ENCODE measurements around the gene C1D. TPM values are rescaled to one million over a fixed set of nuclear protein-coding genes. Genes with fewer than 3 reads are reported as not detected.

The C1D gene
- 10 to 100 TPM; 18.7 to 50.5 (median 26.1) TPM for total RNA-seq
- polyA plus RNA-seq, result 10 to 100 TPM; 15.2 to 30.7 (median 23.2) TPM
- long read RNA-seq, donor 1, transcript C1D-204 (5 exons, 736 nt), result major isoform, 21 of 49 reads
- long read RNA-seq, donor 1, transcript C1D-201 (5 exons, 2,233 nt), result minor isoform, 8 of 49 reads
- long read RNA-seq, donor 1, partial matches to known transcripts, result 13 of 49 reads
- long read RNA-seq, donor 1, other reads (novel, unspliced or antisense), result 5 of 49 reads
- long read RNA-seq, donor 2, transcript C1D-201 (5 exons, 2,233 nt), result minor isoform, 16 of 74 reads
- long read RNA-seq, donor 2, transcript C1D-204 (5 exons, 736 nt), result major isoform, 35 of 74 reads
- long read RNA-seq, donor 2, partial matches to known transcripts, result 10 of 74 reads
- long read RNA-seq, donor 2, other reads (novel, unspliced or antisense), result 13 of 74 reads

- peak within 1 kb of the TSS; percentile 54 to 88 (median 74) for H3K4me3 ChIP-seq
- H3K27me3 ChIP-seq (replicated peaks in 1 of 7), result no peaks in the 10 kb centered on the region
- peaks cover 10 to 56% (median 49%) of the 10 kb centered on the region in 6 donors for H3K4me1 ChIP-seq
- WGBS, 5 donors, result 0 to 1% (median 1%) methylated on average over 34 of the region's 34 CpGs
- intact Hi-C loops (cut with DNase I; ENCODE audit: low total_unique reads), result no loop called here
- H3K9me3 ChIP-seq, result no peaks in the 10 kb centered on the region
- TF ChIP-seq POLR2A (IDR thresholded peaks at IDR 0.05), result no peak
- TF ChIP-seq CTCF (IDR thresholded peaks at IDR 0.05 in 8 of 11, conservative IDR thresholded peaks at IDR 0.05 in 3 of 11), result no peak
- TF ChIP-seq POLR2AphosphoS5 (IDR thresholded peaks at IDR 0.05), result peak; percentile 93 to 96 (median 93)
- peak; percentile 98 for DNase-seq
- H3K27ac ChIP-seq, result peak within 1 kb of the TSS; percentile 80 to 93 (median 91)
- H3K36me3 ChIP-seq, result peaks cover 0 to 5% (median 0%) of the 10 kb centered on the region in 6 donors
Observed at GRCh38 chr2:68062680-68063387, at the start of gene C1D. C1D (minus strand) TSS chr2:68063004; CDS start chr2:68047310, 15,694 bp downstream.

GRCh38 chr2:68110102-68110501 lies 47.3 kb upstream of the C1D start:
- 53 to 74% (median 58%) methylated on average over 3 of the region's 3 CpGs for WGBS, 5 donors
- no peak for TF ChIP-seq POLR2A (IDR thresholded peaks at IDR 0.05)
- TF ChIP-seq CTCF (IDR thresholded peaks at IDR 0.05 in 8 of 11, conservative IDR thresholded peaks at IDR 0.05 in 3 of 11), result no peak
- H3K4me1 ChIP-seq, result peaks cover 0 to 5% (median 0%) of the 10 kb centered on the region in 6 donors

GRCh38 chr2:68108120-68108519 lies 45.3 kb upstream of the C1D start:
- no peak for TF ChIP-seq POLR2AphosphoS5 (IDR thresholded peaks at IDR 0.05)
- TF ChIP-seq CTCF (IDR thresholded peaks at IDR 0.05 in 8 of 11, conservative IDR thresholded peaks at IDR 0.05 in 3 of 11), result no peak
- TF ChIP-seq POLR2A (IDR thresholded peaks at IDR 0.05), result no peak
- Histone ChIP-seq H3K27me3 (replicated peaks in 1 of 7) (no peaks in the 10 kb centered on the region), H3K27ac (peak overlapping the region in 1 of 8 donors; percentile 37), H3K9me3 (peaks cover 3 to 27% (median 20%) of the 10 kb centered on the region in 8 donors), H3K36me3 (no peaks in the 10 kb centered on the region), H3K4me3 (no peak overlapping the region), H3K4me1 (peaks cover 0 to 5% (median 0%) of the 10 kb centered on the region in 6 donors)
- intact Hi-C loops (cut with DNase I; ENCODE audit: low total_unique reads), result no loop called here
- WGBS, 5 donors, result 54 to 89% (median 73%) methylated on average over 3 of the region's 3 CpGs
- no peak for DNase-seq

More at GRCh38 chr2:68110102-68110501, 47.3 kb upstream of the C1D start:
- H3K36me3 ChIP-seq, result no peaks in the 10 kb centered on the region
- H3K27me3 ChIP-seq (replicated peaks in 1 of 7), result no peaks in the 10 kb centered on the region
- H3K4me3 ChIP-seq, result no peak overlapping the region
- no peak overlapping the region for H3K27ac ChIP-seq
- intact Hi-C loops (cut with DNase I; ENCODE audit: low total_unique reads), result no loop called here
- H3K9me3 ChIP-seq, result peaks cover 3 to 20% (median 17%) of the 10 kb centered on the region in 8 donors
- no peak for DNase-seq

- Histone ChIP-seq H3K36me3 (no peaks in the 10 kb centered on the region), H3K9me3 (peaks cover 3 to 27% (median 20%) of the 10 kb centered on the region in 8 donors), H3K27ac (no peak overlapping the region), H3K4me3 (no peak overlapping the region), H3K27me3 (replicated peaks in 1 of 7) (no peaks in the 10 kb centered on the region), H3K4me1 (peaks cover 0 to 5% (median 0%) of the 10 kb centered on the region in 6 donors)
- DNase-seq, result no peak
- 93 to 98% (median 95%) methylated on average over 2 of the region's 2 CpGs for WGBS, 5 donors
- no peak for TF ChIP-seq POLR2A (IDR thresholded peaks at IDR 0.05)
- TF ChIP-seq CTCF (IDR thresholded peaks at IDR 0.05 in 8 of 11, conservative IDR thresholded peaks at IDR 0.05 in 3 of 11), result no peak
- no peak for TF ChIP-seq POLR2AphosphoS5 (IDR thresholded peaks at IDR 0.05)
- intact Hi-C loops (cut with DNase I; ENCODE audit: low total_unique reads), result no loop called here
Observed at GRCh38 chr2:68107475-68107874, 44.7 kb upstream of the C1D start.

All from spleen (tissue), 13 donors.